H1 (cell line): ENCODE data around the gene HOATZ. TPM values are rescaled to one million over a fixed set of nuclear protein-coding genes. Genes with fewer than 3 reads are reported as not detected.

Experiments
- CTCF ChIA-PET: fragments of 300-600 bp; sonication (Branson Sonifier 250); formaldehyde crosslinking; loops from one replicate; lab custom pipeline; 2021; ENCODE audit not compliant: partially characterized antibody; lab: Charles Lee
- POLR2A ChIA-PET: fragments of 300-600 bp; sonication (Branson Sonifier 250); formaldehyde crosslinking; loops from one replicate; lab custom pipeline; 2021; ENCODE audit warnings: inconsistent platforms; ENCODE audit not compliant: partially characterized antibody; lab: Charles Lee
- DNase-seq, 2 experiments: peaks; one replicate each; pipeline versions ENCODE4 v3.0.0 to v3.0.0-alpha.2; 2010 to 2022; ENCODE audit warnings: low spot score in 2 of 2, low read depth in 1 of 2, mixed read lengths in 1 of 2
- FAIRE-seq: peaks from 2 replicates; lab custom pipeline; 2011; peaks lifted over from hg19 to GRCh38; lab: Jason Lieb, UNC
- H2AFZ ChIP-seq: 2 replicates; pipeline ENCODE4 v1.8.1; 2012; ENCODE audit warnings: low read length, inconsistent platforms
- H2AK5ac ChIP-seq: 2 replicates; pipeline ENCODE4 v1.6.1; 2013; ENCODE audit warnings: low read depth, low read length
- H2BK120ac ChIP-seq: replicated peaks from 2 replicates; pipeline ENCODE3; 2013; ENCODE audit warnings: low read depth, low read length, inconsistent platforms
- H2BK12ac ChIP-seq: 2 replicates; pipeline ENCODE4 v1.6.1; 2013; ENCODE audit warnings: low read depth, low read length
- H2BK15ac ChIP-seq: 2 replicates; pipeline ENCODE4 v1.6.1; 2013; ENCODE audit warnings: low read length
- H2BK20ac ChIP-seq: 2 replicates; pipeline ENCODE4 v1.6.1; 2013; ENCODE audit warnings: low read length
- H2BK5ac ChIP-seq: 2 replicates; pipeline ENCODE4 v1.6.1; 2013; ENCODE audit warnings: low read depth, low read length
- H3K14ac ChIP-seq: 2 replicates; pipeline ENCODE4 v1.6.1; 2013; ENCODE audit warnings: inconsistent platforms; ENCODE audit not compliant: insufficient read length
- H3K18ac ChIP-seq: 2 replicates; pipeline ENCODE4 v1.6.1; 2013; ENCODE audit warnings: low read length; ENCODE audit errors: extremely low read depth
- H3K23ac ChIP-seq: 2 replicates; pipeline ENCODE4 v1.6.1; 2013; ENCODE audit warnings: inconsistent platforms; ENCODE audit not compliant: insufficient read length
- H3K23me2 ChIP-seq: 2 replicates; pipeline ENCODE4 v1.6.1; 2013; ENCODE audit warnings: low read depth, low read length
- H3K27ac ChIP-seq: 2 replicates; pipeline ENCODE4 v1.6.1; 2011; ENCODE audit warnings: low read depth, low read length, inconsistent platforms
- H3K27me3 ChIP-seq, 4 experiments: replicated peaks in 1 of 4; 1 replicate in 1 of 4; 2 replicates in 3 of 4; pipeline versions ENCODE4 v1.6.1 to v1.8.1; 2011 to 2013; ENCODE audit warnings: low read length in 3 of 4, mild to moderate bottlenecking in 3 of 4, inconsistent platforms in 2 of 4, mixed read lengths in 2 of 4, moderate library complexity in 1 of 4; ENCODE audit not compliant: control insufficient read depth in 3 of 4, insufficient read depth in 3 of 4; ENCODE audit errors: extremely low read depth in 1 of 4
- H3K36me3 ChIP-seq, 4 experiments: 2 replicates each; pipeline versions ENCODE4 v1.6.1 to v1.8.1; 2011 to 2013; ENCODE audit warnings: mild to moderate bottlenecking in 4 of 4, low read length in 3 of 4, moderate library complexity in 2 of 4, control low read depth in 1 of 4, inconsistent platforms in 1 of 4; ENCODE audit not compliant: insufficient read depth in 4 of 4, control insufficient read depth in 2 of 4
- H3K4ac ChIP-seq: replicated peaks from 2 replicates; pipeline ENCODE3; 2013; ENCODE audit warnings: low read length, low read depth, mixed read lengths, inconsistent platforms; ENCODE audit not compliant: insufficient read length
- H3K4me1 ChIP-seq, 4 experiments: replicated peaks in 1 of 4; 1 replicate in 1 of 4; 2 replicates in 3 of 4; pipeline versions ENCODE4 v1.6.1 to v1.8.1; 2011 to 2013; ENCODE audit warnings: low read length in 3 of 4, inconsistent platforms in 2 of 4, mixed read lengths in 1 of 4; ENCODE audit not compliant: insufficient read depth in 4 of 4, control insufficient read depth in 3 of 4
- H3K4me2 ChIP-seq, 2 experiments: 2 replicates each; pipeline versions ENCODE4 v1.6.1 to v1.8.1; 2011 to 2013; ENCODE audit warnings: low read depth in 2 of 2, low read length in 2 of 2, control low read depth in 1 of 2, inconsistent platforms in 1 of 2, mild to moderate bottlenecking in 1 of 2; ENCODE audit not compliant: insufficient read depth in 1 of 2
- H3K4me3 ChIP-seq, 4 experiments: fragments of 200-600, 300-600 bp in 1 of 4; sonication (generic), shearing (Covaris generic), sonication (Bioruptor Twin) in 1 of 4; 2 replicates each; pipeline versions ENCODE4 v1.5.1 to v1.8.1; 2011 to 2016; ENCODE audit warnings: low read length in 4 of 4, low read depth in 3 of 4, control low read depth in 2 of 4, inconsistent platforms in 2 of 4, mild to moderate bottlenecking in 2 of 4, mixed read lengths in 1 of 4, moderate library complexity in 1 of 4; ENCODE audit not compliant: insufficient read depth in 2 of 4; ENCODE audit errors: extremely low read depth in 1 of 4
- H3K56ac ChIP-seq: replicated peaks from 2 replicates; pipeline ENCODE3; 2013; ENCODE audit warnings: low read depth, mild to moderate bottlenecking, mixed read lengths, low read length, inconsistent platforms; ENCODE audit not compliant: insufficient read length
- H3K79me1 ChIP-seq: 2 replicates; pipeline ENCODE4 v1.6.1; 2013; ENCODE audit warnings: low read depth, low read length, control low read depth
- H3K79me2 ChIP-seq, 2 experiments: 2 replicates each; pipeline versions ENCODE4 v1.6.1 to v1.8.1; 2012 to 2013; ENCODE audit warnings: low read length in 2 of 2, mild to moderate bottlenecking in 2 of 2, inconsistent platforms in 1 of 2; ENCODE audit not compliant: insufficient read depth in 2 of 2, control insufficient read depth in 1 of 2
- H3K9ac ChIP-seq, 4 experiments: replicated peaks in 1 of 4; 1 replicate in 1 of 4; 2 replicates in 3 of 4; pipeline versions ENCODE4 v1.6.1 to v1.8.1; 2011 to 2013; ENCODE audit warnings: low read depth in 3 of 4, low read length in 3 of 4, control low read depth in 2 of 4, mild to moderate bottlenecking in 2 of 4, moderate library complexity in 2 of 4, inconsistent platforms in 1 of 4; ENCODE audit errors: extremely low read depth in 1 of 4
- H3K9me3 ChIP-seq, 2 experiments: 2 replicates each; pipeline versions ENCODE4 v1.6.1 to v1.8.1; 2012 to 2013; ENCODE audit warnings: mild to moderate bottlenecking in 2 of 2, moderate library complexity in 2 of 2, control low read depth in 1 of 2, inconsistent platforms in 1 of 2, low read depth in 1 of 2, low read length in 1 of 2, mixed read lengths in 1 of 2; ENCODE audit not compliant: insufficient read depth in 2 of 2
- H4K20me1 ChIP-seq, 2 experiments: replicated peaks in 1 of 2; 2 replicates each; pipeline versions ENCODE3 to v1.8.1; 2011 to 2013; ENCODE audit warnings: inconsistent platforms in 2 of 2, low read length in 2 of 2, mild to moderate bottlenecking in 1 of 2; ENCODE audit not compliant: insufficient read depth in 2 of 2, control insufficient read depth in 1 of 2
- H4K5ac ChIP-seq: 2 replicates; pipeline ENCODE4 v1.6.1; 2013; ENCODE audit warnings: low read length, low read depth, mixed read lengths, inconsistent platforms; ENCODE audit not compliant: insufficient read length
- H4K8ac ChIP-seq: 2 replicates; pipeline ENCODE4 v1.8.0; 2013; ENCODE audit warnings: mild to moderate bottlenecking, moderate library complexity, low read length, inconsistent platforms; ENCODE audit not compliant: insufficient read depth; ENCODE audit errors: extremely low read depth
- H4K91ac ChIP-seq: replicated peaks from 2 replicates; pipeline ENCODE3; 2013; ENCODE audit warnings: low read length, mixed read lengths, inconsistent platforms; ENCODE audit not compliant: insufficient read length
- ASH2L ChIP-seq: fragments of 200-600, 300-600 bp; sonication (generic); IDR thresholded peaks from one replicate; pipeline ENCODE4 v1.7.1; 2017; ENCODE audit warnings: low read length
- CBX5 ChIP-seq: fragments of 300-800, 300-1000 bp; sonication (generic); IDR thresholded peaks from 2 replicates; pipeline ENCODE4 v1.7.1; 2016; ENCODE audit warnings: antibody characterized with exemption, low read length, low read depth
- CREB1 ChIP-seq: IDR thresholded peaks from 2 replicates; pipeline ENCODE4 v1.6.1; 2012; ENCODE audit warnings: inconsistent platforms
- EZH2 ChIP-seq: fragments of 200-600 bp; sonication (generic); IDR thresholded peaks from 2 replicates; pipeline ENCODE4 v1.7.1; 2012; ENCODE audit warnings: low read depth, mild to moderate bottlenecking, moderate library complexity, low read length, inconsistent platforms; ENCODE audit not compliant: severe bottlenecking
- FOSL1 ChIP-seq: IDR thresholded peaks from 2 replicates; pipeline ENCODE4 v1.6.1; 2011; ENCODE audit warnings: mild to moderate bottlenecking, low read depth, low read length, moderate library complexity; ENCODE audit not compliant: insufficient read depth
- GTF2F1 ChIP-seq: IDR thresholded peaks from 2 replicates; pipeline ENCODE4 v1.6.1; 2012; ENCODE audit warnings: low read depth, low read length, improper control_type of control experiment, borderline replicate concordance
- JUN ChIP-seq: IDR thresholded peaks from 2 replicates; pipeline ENCODE4 v1.6.1; 2011; ENCODE audit warnings: low read depth, mild to moderate bottlenecking, improper control_type of control experiment, low read length
- PHF8 ChIP-seq: fragments of 200-600 bp; sonication (generic); conservative IDR thresholded peaks from 2 replicates; pipeline ENCODE4 v1.7.1; 2012; ENCODE audit warnings: low read depth, mild to moderate bottlenecking, inconsistent platforms, low read length, moderate library complexity
- POU5F1 ChIP-seq: IDR thresholded peaks from 2 replicates; pipeline ENCODE4 v1.6.1; 2011; ENCODE audit warnings: low read depth, mild to moderate bottlenecking, low read length, moderate library complexity
- RNF2 ChIP-seq: fragments of 200-900, 300-1000 bp; sonication (generic); IDR thresholded peaks from 2 replicates; pipeline ENCODE4 v1.7.1; 2016; ENCODE audit warnings: borderline replicate concordance, low read depth, mild to moderate bottlenecking, antibody characterized with exemption, low read length; ENCODE audit not compliant: poor library complexity, severe bottlenecking; ENCODE audit errors: missing control alignments
- SAP30 ChIP-seq: fragments of 300-600 bp; sonication (generic); IDR thresholded peaks from 2 replicates; pipeline ENCODE4 v1.7.1; 2012; ENCODE audit warnings: low read length, moderate library complexity, mild to moderate bottlenecking, inconsistent platforms; ENCODE audit not compliant: insufficient read depth, insufficient replicate concordance
- SP1 ChIP-seq: IDR thresholded peaks from 2 replicates; pipeline ENCODE4 v1.6.1; 2011; ENCODE audit warnings: low read depth, low read length
- SP2 ChIP-seq: IDR thresholded peaks from 2 replicates; pipeline ENCODE4 v1.6.1; 2012; ENCODE audit warnings: mild to moderate bottlenecking, low read length, inconsistent platforms
- SP4 ChIP-seq: IDR thresholded peaks from 2 replicates; pipeline ENCODE4 v1.6.1; 2012; ENCODE audit warnings: low read length, inconsistent platforms
- WGBS, 2 experiments: shearing (Covaris generic) in 1 of 2; methylation state at CpG; one replicate each; pipeline versions ENCODE4 v1.1.6 to v1.1.7; 2013 to 2015; ENCODE audit warnings: low lambda C conversion rate in 2 of 2, mixed read lengths in 2 of 2, inconsistent platforms in 1 of 2, low coverage in 1 of 2, missing lambda C conversion rate in 1 of 2; ENCODE audit not compliant: insufficient replicate concordance in 2 of 2, insufficient coverage in 1 of 2, insufficient read length in 1 of 2; ENCODE audit errors: extremely low coverage in 1 of 2, missing lambda C conversion rate in 1 of 2; 5-methylcytosine and 5-hydroxymethylcytosine counted together
- polyA plus RNA-seq, 7 experiments: library from polyadenylated mRNA; depleted of rRNA in 3 of 7; stranded (reverse) in 5 of 7; unstranded in 2 of 7; fragments of >200 nt in 5 of 7; fragments of 200-250 nt in 2 of 7; gene quantifications; 1 replicate in 5 of 7; 2 replicates in 1 of 7; 4 replicates in 1 of 7; pipeline versions ENCODE4 v1.2.1 to v1.2.3, GENCODE V29; 2011 to 2013; ENCODE audit warnings: missing spikeins in 2 of 7, mixed read lengths in 2 of 7
- total RNA-seq: library from RNA; stranded (reverse); fragmentation: NEBNext Ultra II Directional; extraction: Animal tissue kit (Norgen Biotek cat#: 25700); gene quantifications from 2 replicates; pipeline ENCODE4 v1.2.1, GENCODE V29; 2021

HOATZ gene
- total and polyA plus RNA-seq, 2 of the 8 experiments (the other 6 are each of a cell fraction or from before 2014, with no cell fraction given): not detected

DNA sequence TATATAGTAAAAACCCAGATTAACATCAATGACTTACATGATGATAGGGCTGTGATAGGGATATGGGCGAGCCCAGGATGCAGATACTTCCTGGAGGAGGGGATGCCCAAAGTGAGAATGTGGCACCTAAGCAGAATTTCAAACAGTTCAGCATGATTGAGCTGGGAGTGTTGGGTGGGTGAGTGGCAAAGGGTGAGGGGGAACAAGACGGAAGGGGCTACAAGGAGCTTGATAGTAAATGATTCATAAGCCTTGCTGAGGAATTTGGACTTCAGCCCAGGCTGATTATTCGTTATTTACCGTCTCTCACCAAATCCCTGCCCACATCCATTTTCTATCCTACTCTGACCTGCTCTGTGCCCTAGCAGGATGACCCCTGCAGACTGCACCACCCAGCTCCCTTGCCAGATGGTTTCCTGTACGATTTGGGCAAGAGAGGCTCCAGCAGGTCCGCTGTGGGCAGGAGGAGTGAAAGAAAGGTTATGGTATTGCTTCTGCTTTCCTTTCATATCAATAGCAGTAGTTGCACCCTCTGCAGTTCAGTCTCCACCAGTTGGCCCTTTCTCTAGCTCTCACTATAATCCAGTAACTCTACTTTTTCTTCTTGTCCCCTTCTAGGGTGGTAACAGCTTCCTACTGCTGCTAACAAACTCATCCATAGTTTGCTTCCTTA is 57.4 kb downstream of the HOATZ start:
- H2BK20ac ChIP-seq: no peak overlapping the region
- no peak overlapping the region for H3K27ac ChIP-seq
- H2AK5ac ChIP-seq: no peak overlapping the region
- no peaks in the 10 kb centered on the region for H3K36me3 ChIP-seq
- no peak overlapping the region for H3K4me2 ChIP-seq
- H2AFZ ChIP-seq: no peak overlapping the region
- no peak overlapping the region for H4K5ac ChIP-seq
- POLR2A ChIA-PET: no interaction called here
- H3K23ac ChIP-seq: no peak overlapping the region
- H3K9me3 ChIP-seq: no peaks in the 10 kb centered on the region
- H2BK15ac ChIP-seq: no peak overlapping the region
- no peak overlapping the region for H4K91ac ChIP-seq
- WGBS, 2 experiments: 87% methylated on average over 6 of the region's 6 CpGs; no CpG with 5 or more reads in 1 of the 2 experiments
- H3K4me3 ChIP-seq: no peak overlapping the region
- no peak overlapping the region for H2BK5ac ChIP-seq
- H3K79me1 ChIP-seq: no peaks in the 10 kb centered on the region
- no peak overlapping the region for H2BK120ac ChIP-seq
- no peak overlapping the region for H3K4ac ChIP-seq
- no peaks in the 10 kb centered on the region for H3K27me3 ChIP-seq
- no peaks in the 10 kb centered on the region for H3K4me1 ChIP-seq
- CTCF ChIA-PET: interaction anchor here (0.6 to 2.0 kb wide), 8 partner anchors 14 to 152 kb away, joined by 3 to 8 read pairs (median 3); no protein-coding TSS in a partner anchor
- no peak overlapping the region for H3K18ac ChIP-seq
- H4K8ac ChIP-seq: no peak overlapping the region
- DNase-seq (no peak), FAIRE-seq (no peak)
- no peak overlapping the region for H3K14ac ChIP-seq
- H2BK12ac ChIP-seq: no peak overlapping the region
- H3K56ac ChIP-seq: no peak overlapping the region
- no peak overlapping the region for H3K9ac ChIP-seq
- H3K23me2 ChIP-seq: no peaks in the 10 kb centered on the region
- no peaks in the 10 kb centered on the region for H3K79me2 ChIP-seq
- H4K20me1 ChIP-seq: no peaks in the 10 kb centered on the region
- no peak for TF ChIP-seq EZH2
- TF ChIP-seq FOSL1: no peak
- no peak for TF ChIP-seq RNF2
- no peak for TF ChIP-seq SP1
- TF ChIP-seq JUN: no peak
- TF ChIP-seq SP2: no peak
- TF ChIP-seq SP4: no peak
- TF ChIP-seq ASH2L: no peak
- TF ChIP-seq POU5F1: no peak
- no peak for TF ChIP-seq GTF2F1
- no peak for TF ChIP-seq CREB1
- no peak for TF ChIP-seq PHF8
- no peak for TF ChIP-seq CBX5
- no peak for TF ChIP-seq SAP30
